Measurements from ENCODE around the gene DPP7. TPM values are rescaled to one million over a fixed set of nuclear protein-coding genes. Genes with fewer than 3 reads are reported as not detected.

The DPP7 gene
- total and polyA plus RNA-seq, 9 of the 15 experiments (the other 6 are each of a cell fraction or from before 2014, with no cell fraction given) = 0.99 to 365 (median 132) TPM

DNA sequence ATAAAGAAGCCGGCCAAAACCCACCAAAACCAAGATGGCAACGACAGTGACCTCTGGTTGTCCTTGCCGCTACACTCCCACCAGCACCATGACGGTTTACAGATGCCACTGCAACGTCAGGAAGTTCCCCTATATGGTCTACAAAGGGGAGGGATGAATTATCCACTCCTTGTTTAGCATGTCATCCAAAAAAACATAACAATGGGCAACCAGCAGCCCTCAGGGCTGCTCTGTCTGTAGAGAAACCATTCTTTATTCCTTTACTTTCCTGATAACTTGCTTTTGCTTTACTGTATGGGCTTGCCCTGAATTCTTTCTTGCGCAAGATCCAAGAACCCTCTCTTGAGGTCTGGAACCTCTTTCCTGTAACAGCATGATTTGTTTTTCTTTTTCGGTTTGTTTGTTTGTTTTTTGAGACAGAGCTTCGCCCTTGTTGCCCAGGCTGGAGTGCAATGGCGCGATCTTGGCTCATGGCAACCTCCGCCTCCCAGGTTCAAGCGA is 39.2 kb downstream of the DPP7 start (continued):
- TF ChIP-seq, protein P1, sequence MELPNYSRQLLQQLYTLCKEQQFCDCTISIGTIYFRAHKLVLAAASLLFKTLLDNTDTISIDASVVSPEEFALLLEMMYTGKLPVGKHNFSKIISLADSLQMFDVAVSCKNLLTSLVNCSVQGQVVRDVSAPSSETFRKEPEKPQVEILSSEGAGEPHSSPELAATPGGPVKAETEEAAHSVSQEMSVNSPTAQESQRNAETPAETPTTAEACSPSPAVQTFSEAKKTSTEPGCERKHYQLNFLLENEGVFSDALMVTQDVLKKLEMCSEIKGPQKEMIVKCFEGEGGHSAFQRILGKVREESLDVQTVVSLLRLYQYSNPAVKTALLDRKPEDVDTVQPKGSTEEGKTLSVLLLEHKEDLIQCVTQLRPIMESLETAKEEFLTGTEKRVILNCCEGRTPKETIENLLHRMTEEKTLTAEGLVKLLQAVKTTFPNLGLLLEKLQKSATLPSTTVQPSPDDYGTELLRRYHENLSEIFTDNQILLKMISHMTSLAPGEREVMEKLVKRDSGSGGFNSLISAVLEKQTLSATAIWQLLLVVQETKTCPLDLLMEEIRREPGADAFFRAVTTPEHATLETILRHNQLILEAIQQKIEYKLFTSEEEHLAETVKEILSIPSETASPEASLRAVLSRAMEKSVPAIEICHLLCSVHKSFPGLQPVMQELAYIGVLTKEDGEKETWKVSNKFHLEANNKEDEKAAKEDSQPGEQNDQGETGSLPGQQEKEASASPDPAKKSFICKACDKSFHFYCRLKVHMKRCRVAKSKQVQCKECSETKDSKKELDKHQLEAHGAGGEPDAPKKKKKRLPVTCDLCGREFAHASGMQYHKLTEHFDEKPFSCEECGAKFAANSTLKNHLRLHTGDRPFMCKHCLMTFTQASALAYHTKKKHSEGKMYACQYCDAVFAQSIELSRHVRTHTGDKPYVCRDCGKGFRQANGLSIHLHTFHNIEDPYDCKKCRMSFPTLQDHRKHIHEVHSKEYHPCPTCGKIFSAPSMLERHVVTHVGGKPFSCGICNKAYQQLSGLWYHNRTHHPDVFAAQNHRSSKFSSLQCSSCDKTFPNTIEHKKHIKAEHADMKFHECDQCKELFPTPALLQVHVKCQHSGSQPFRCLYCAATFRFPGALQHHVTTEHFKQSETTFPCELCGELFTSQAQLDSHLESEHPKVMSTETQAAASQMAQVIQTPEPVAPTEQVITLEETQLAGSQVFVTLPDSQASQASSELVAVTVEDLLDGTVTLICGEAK (IDR thresholded peaks at IDR 0.05) = no peak
- TF ChIP-seq, protein P1 (CRISPR knock-in tag; IDR thresholded peaks at IDR 0.05) = no peak
- TF ChIP-seq MYNN (IDR thresholded peaks at IDR 0.05) = no peak
- no peak for TF ChIP-seq MYNN (CRISPR knock-in tag; IDR thresholded peaks at IDR 0.05)
- TF ChIP-seq, protein P2, sequence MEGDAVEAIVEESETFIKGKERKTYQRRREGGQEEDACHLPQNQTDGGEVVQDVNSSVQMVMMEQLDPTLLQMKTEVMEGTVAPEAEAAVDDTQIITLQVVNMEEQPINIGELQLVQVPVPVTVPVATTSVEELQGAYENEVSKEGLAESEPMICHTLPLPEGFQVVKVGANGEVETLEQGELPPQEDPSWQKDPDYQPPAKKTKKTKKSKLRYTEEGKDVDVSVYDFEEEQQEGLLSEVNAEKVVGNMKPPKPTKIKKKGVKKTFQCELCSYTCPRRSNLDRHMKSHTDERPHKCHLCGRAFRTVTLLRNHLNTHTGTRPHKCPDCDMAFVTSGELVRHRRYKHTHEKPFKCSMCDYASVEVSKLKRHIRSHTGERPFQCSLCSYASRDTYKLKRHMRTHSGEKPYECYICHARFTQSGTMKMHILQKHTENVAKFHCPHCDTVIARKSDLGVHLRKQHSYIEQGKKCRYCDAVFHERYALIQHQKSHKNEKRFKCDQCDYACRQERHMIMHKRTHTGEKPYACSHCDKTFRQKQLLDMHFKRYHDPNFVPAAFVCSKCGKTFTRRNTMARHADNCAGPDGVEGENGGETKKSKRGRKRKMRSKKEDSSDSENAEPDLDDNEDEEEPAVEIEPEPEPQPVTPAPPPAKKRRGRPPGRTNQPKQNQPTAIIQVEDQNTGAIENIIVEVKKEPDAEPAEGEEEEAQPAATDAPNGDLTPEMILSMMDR (IDR thresholded peaks at IDR 0.05 in 2 of 3, conservative IDR thresholded peaks at IDR 0.05 in 1 of 3; ENCODE audit: insufficient read depth in 2 of 3, low read depth in 1 of 3, low read length in 3 of 3) = no peak
- no peak for TF ChIP-seq FOXP4 (CRISPR knock-in tag; IDR thresholded peaks at IDR 0.05; ENCODE audit: borderline replicate concordance)
- no peak for TF ChIP-seq NELFE (IDR thresholded peaks at IDR 0.05; ENCODE audit: insufficient read depth, insufficient read length)
- TF ChIP-seq PHF8 (IDR thresholded peaks at IDR 0.05; ENCODE audit: borderline replicate concordance, low read length) = no peak
- TF ChIP-seq XRCC3 (IDR thresholded peaks at IDR 0.05) = no peak
- no peak for TF ChIP-seq ZFX (CRISPR knock-in tag; IDR thresholded peaks at IDR 0.05)
- TF ChIP-seq YY1 (IDR thresholded peaks at IDR 0.05; ENCODE audit: borderline replicate concordance in 1 of 3, control insufficient read depth in 1 of 3, extremely low read depth in 1 of 3, insufficient read depth in 3 of 3, insufficient read length in 1 of 3, insufficient replicate concordance in 2 of 3, low read depth in 1 of 3, low read length in 2 of 3) = peak in 2 of 3 experiments; percentile 57 to 80
- TF ChIP-seq NR1H2 (CRISPR knock-in tag; IDR thresholded peaks at IDR 0.05) = no peak
- TF ChIP-seq RBFOX2 (IDR thresholded peaks at IDR 0.05; ENCODE audit: low read depth, low read length) = no peak
- TF ChIP-seq ZNF274 (IDR thresholded peaks at IDR 0.05; ENCODE audit: borderline replicate concordance, low read depth, low read length) = no peak

Data from K562 (cell line).